AG09309 (cell line): ENCODE measurements around the gene DDX28.
"Not testable (repeated sequence)": the region's sequence is repeated elsewhere in the genome, so short reads cannot be mapped to it uniquely, and the experiment has no call there.

Source experiments
- DNase-seq: peaks from one replicate; pipeline ENCODE4 v3.0.0-alpha.2; 2010; ENCODE audit warnings: low read depth
- H3K4me3 ChIP-seq: 2 replicates; pipeline ENCODE4 v1.5.1; 2011; ENCODE audit warnings: mild to moderate bottlenecking, low read depth, low read length, moderate library complexity; ENCODE audit not compliant: control insufficient read depth
- CTCF ChIP-seq: IDR thresholded peaks from 2 replicates; pipeline ENCODE4 v1.5.1; 2011; ENCODE audit warnings: mild to moderate bottlenecking, low read depth, low read length, inconsistent platforms; ENCODE audit not compliant: insufficient read depth, control insufficient read depth; ENCODE audit errors: missing control alignments

Gene DDX28

GRCh38 chr16:68005786-68006286 is 17.2 kb downstream of the DDX28 start:
- no peak for DNase-seq
- no peak overlapping the region for H3K4me3 ChIP-seq
- TF ChIP-seq CTCF: no peak

GRCh38 chr16:68005211-68005610 is 17.8 kb downstream of the DDX28 start:
- no peak for DNase-seq
- no peak for TF ChIP-seq CTCF
- H3K4me3 ChIP-seq: no peak overlapping the region

GRCh38 chr16:68003031-68003430 is 20.0 kb downstream of the DDX28 start:
- no peak for TF ChIP-seq CTCF
- H3K4me3 ChIP-seq: no peak overlapping the region
- no peak for DNase-seq

GRCh38 chr16:68000450-68000849 is 22.6 kb downstream of the DDX28 start:
- no peak for DNase-seq
- H3K4me3 ChIP-seq: no peak overlapping the region
- no peak for TF ChIP-seq CTCF

- DNase-seq: no peak
- H3K4me3 ChIP-seq: no peak overlapping the region
- no peak for TF ChIP-seq CTCF
Observed at GRCh38 chr16:67999985-68000384, 23.0 kb downstream of the DDX28 start.

GRCh38 chr16:67998779-67999688 is 24.0 kb downstream of the DDX28 start, which contains the start of gene DPEP2:
Gene DPEP2, minus strand, starts transcription at chr16:67999484. Its CDS starts 6,272 bp downstream, at chr16:67993212.
- not testable (repeated sequence) for H3K4me3 ChIP-seq

GRCh38 chr16:67998231-67998778 is 24.7 kb downstream of the DDX28 start:
- not testable (repeated sequence) for H3K4me3 ChIP-seq, DNase-seq

More at GRCh38 chr16:67998779-67999688, 24.0 kb downstream of the DDX28 start, which contains the start of gene DPEP2:
- not testable (repeated sequence) for DNase-seq
